Ovary (tissue), 9 donors: ENCODE results near the gene ATP13A1. TPM values are rescaled to one million over a fixed set of nuclear protein-coding genes. Genes with fewer than 3 reads are reported as not detected.

Experiments
- DNase-seq, 5 donors: peaks; one replicate each; pipeline ENCODE4 v3.0.0-alpha.2; 2019 to 2020
- H3K27ac ChIP-seq, 2 donors: fragments of 200-600 bp; one replicate each; pipeline versions ENCODE4 v1.5.1 to v1.8.0; 2019 to 2022
- H3K27me3 ChIP-seq: fragments of 200-600 bp; one replicate; pipeline ENCODE4 v1.8.0; 2022
- H3K36me3 ChIP-seq: fragments of 200-600 bp; sonication (generic); one replicate; pipeline ENCODE4 v1.5.1; 2019
- H3K4me1 ChIP-seq: one replicate; pipeline ENCODE4 v1.8.1; 2013; ENCODE audit warnings: mild to moderate bottlenecking, moderate library complexity; ENCODE audit not compliant: insufficient read depth
- H3K4me3 ChIP-seq: fragments of 200-600 bp; sonication (generic); one replicate; pipeline ENCODE4 v1.5.1; 2017
- H3K9me3 ChIP-seq, 2 donors: fragments of 200-600 bp in 1 of 2; sonication (generic) in 1 of 2; one replicate each; pipeline versions ENCODE4 v1.5.1 to v1.8.1; 2013 to 2019; ENCODE audit warnings: mild to moderate bottlenecking in 1 of 2, moderate library complexity in 1 of 2
- CTCF ChIP-seq, 3 donors: fragments of 450-650 bp in 2 of 3; fragments of 200-600 bp in 1 of 3; IDR thresholded peaks; one replicate each; pipeline versions ENCODE4 v1.5.1 to v1.8.0; 2016 to 2022; ENCODE audit warnings: antibody characterized with exemption in 3 of 3, mild to moderate bottlenecking in 1 of 3
- EP300 ChIP-seq: sonication (generic); formaldehyde crosslinking; IDR thresholded peaks from one replicate; pipeline ENCODE4 v1.6.1; 2017; ENCODE audit warnings: antibody characterized with exemption
- POLR2A ChIP-seq: fragments of 450-650 bp; IDR thresholded peaks from one replicate; pipeline ENCODE4 v1.6.1; 2017; ENCODE audit warnings: antibody characterized with exemption, mild to moderate bottlenecking, moderate library complexity
- WGBS, 3 donors: extraction: QIAGEN DNeasy Blood & Tissue Kit in 1 of 3; methylation state at CpG; one replicate each; pipeline versions ENCODE4 v1.1.5 to v1.1.7; 2013 to 2017; 5-methylcytosine and 5-hydroxymethylcytosine counted together
- intact Hi-C, 4 donors: fragments of 100-400 bp; cut with DNase I; formaldehyde crosslinking; loops; one replicate each; pipeline versions ENCODE4 v1.11.0 to v1.15.1; 2022 to 2023
- polyA plus RNA-seq, 2 donors: library from polyadenylated mRNA; stranded (reverse); fragments of 200-250 nt in 1 of 2; fragments of 350-450 nt in 1 of 2; fragmentation: Illumina TruSeq in 1 of 2; extraction: RNeasy Lipid Tissue Mini Kit (QIAGEN cat#74804) in 1 of 2; gene quantifications; one replicate each; pipeline ENCODE4 v1.2.3, GENCODE V29; 2013 to 2014
- total RNA-seq, 7 donors: library from RNA; depleted of rRNA in 2 of 7; stranded (reverse); fragments of >200 nt in 2 of 7; fragmentation: NEBNext Ultra II Directional in 3 of 7; extraction: Animal tissue kit (Norgen Biotek cat#: 25700) in 3 of 7; gene quantifications; one replicate each; pipeline versions ENCODE4 v1.1.0 to v1.2.4, GENCODE V29; 2016 to 2023
- donor health status: DM: no; HTN: no; CAD: no; lungs with moderate emphysema.
- donor health status: DM: no; HTN: no; CAD: no.
- donor health status: Bipolar disorder and iron deficiency.
- donor health status: DM: yes; HTN: yes; CAD: no.
- donor health status: DM: no; HTN: no; CAD: no.
- donor health status: DM: yes; HTN: yes; CAD: no.

Gene ATP13A1
- total and polyA plus RNA-seq, 9 donors: 24.9 to 407 (median 58.0) TPM

- WGBS, 3 donors: 72 to 84% (median 81%) methylated on average over 5 of the region's 5 CpGs
- H3K4me1 ChIP-seq: no peaks in the 10 kb centered on the region
- intact Hi-C loops: no loop called here
- no peak for DNase-seq
- no peaks in the 10 kb centered on the region for H3K36me3 ChIP-seq
- H3K9me3 ChIP-seq: no peaks in the 10 kb centered on the region
- no peak overlapping the region for H3K4me3 ChIP-seq
- TF ChIP-seq POLR2A (no peak), EP300 (no peak), CTCF (IDR thresholded peaks at IDR 0.05) (no peak)
- no peak overlapping the region for H3K27ac ChIP-seq
- no peaks in the 10 kb centered on the region for H3K27me3 ChIP-seq
These were observed 30.8 kb downstream of the ATP13A1 start for GRCh38 chr19:19632661-19633060.

- TF ChIP-seq POLR2A (no peak), CTCF (IDR thresholded peaks at IDR 0.05) (no peak), EP300 (no peak)
- Histone ChIP-seq H3K27me3 (no peaks in the 10 kb centered on the region), H3K27ac (no peak overlapping the region), H3K4me3 (no peak overlapping the region), H3K36me3 (no peaks in the 10 kb centered on the region), H3K4me1 (peaks cover 2% of the 10 kb centered on the region), H3K9me3 (no peaks in the 10 kb centered on the region)
- intact Hi-C loops: no loop called here
- no peak for DNase-seq
- 86 to 89% (median 89%) methylated on average over 7 of the region's 7 CpGs for WGBS, 3 donors
These were observed 32.1 kb downstream of the ATP13A1 start for GRCh38 chr19:19631346-19631745.

- Histone ChIP-seq H3K4me1 (peaks cover 2% of the 10 kb centered on the region), H3K4me3 (no peak overlapping the region), H3K27me3 (no peaks in the 10 kb centered on the region), H3K27ac (no peak overlapping the region), H3K36me3 (no peaks in the 10 kb centered on the region), H3K9me3 (no peaks in the 10 kb centered on the region)
- no peak for DNase-seq
- 98 to 100% (median 99%) methylated on average over 2 of the region's 2 CpGs for WGBS, 3 donors
- intact Hi-C loops: no loop called here
- TF ChIP-seq CTCF (IDR thresholded peaks at IDR 0.05): no peak
- TF ChIP-seq EP300: no peak
- TF ChIP-seq POLR2A: no peak
These were observed 33.0 kb downstream of the ATP13A1 start for GRCh38 chr19:19630426-19630825.

GRCh38 chr19:19630062-19630414 lies 33.4 kb downstream of the ATP13A1 start:
- intact Hi-C loops: no loop called here
- Histone ChIP-seq H3K27ac (no peak overlapping the region), H3K4me3 (no peak overlapping the region), H3K36me3 (no peaks in the 10 kb centered on the region), H3K27me3 (no peaks in the 10 kb centered on the region), H3K9me3 (no peaks in the 10 kb centered on the region), H3K4me1 (peaks cover 2% of the 10 kb centered on the region)
- DNase-seq: no peak
- no peak for TF ChIP-seq EP300
- no peak for TF ChIP-seq CTCF (IDR thresholded peaks at IDR 0.05)
- no peak for TF ChIP-seq POLR2A
- WGBS, 3 donors: 96 to 97% (median 96%) methylated on average over 7 to 11 of the region's 11 CpGs
